BLaER1 (cell line): ENCODE results near the gene COL23A1.
A peak's percentile ranks its signal among the peaks of the same experiment; 100 is the strongest.

Experiments
- H3K27ac ChIP-seq: shearing (Covaris generic); formaldehyde crosslinking; 2 replicates; pipeline ENCODE4 v1.8.1; 2022
- H3K27me3 ChIP-seq: shearing (Covaris generic); formaldehyde crosslinking; 2 replicates; pipeline ENCODE4 v1.8.1; 2022
- H3K36me3 ChIP-seq: shearing (Covaris generic); formaldehyde crosslinking; 2 replicates; pipeline ENCODE4 v1.8.1; 2022
- H3K4me1 ChIP-seq: shearing (Covaris generic); formaldehyde crosslinking; 2 replicates; pipeline ENCODE4 v1.8.1; 2022
- H3K4me2 ChIP-seq: shearing (Covaris generic); formaldehyde crosslinking; 2 replicates; pipeline ENCODE4 v1.8.1; 2022
- H3K4me3 ChIP-seq: shearing (Covaris generic); formaldehyde crosslinking; 2 replicates; pipeline ENCODE4 v1.8.1; 2022
- H3K9ac ChIP-seq: shearing (Covaris generic); formaldehyde crosslinking; 2 replicates; pipeline ENCODE4 v1.8.1; 2022
- H3K9me3 ChIP-seq: shearing (Covaris generic); formaldehyde crosslinking; 2 replicates; pipeline ENCODE4 v1.8.1; 2022
- H4K20me1 ChIP-seq: shearing (Covaris generic); formaldehyde crosslinking; 2 replicates; pipeline ENCODE4 v1.8.1; 2022
- Cebpa-rat ChIP-seq: shearing (Covaris generic); IDR thresholded peaks from 2 replicates; pipeline ENCODE4 v1.8.1; 2022

COL23A1 gene

GRCh38 chr5:178514851-178515418, 75.3 kb downstream of the COL23A1 start:
- no peak overlapping the region for H3K4me3 ChIP-seq
- no peaks in the 10 kb centered on the region for H4K20me1 ChIP-seq
- H3K9me3 ChIP-seq, result peaks cover 25% of the 10 kb centered on the region
- no peaks in the 10 kb centered on the region for H3K36me3 ChIP-seq
- no peak overlapping the region for H3K9ac ChIP-seq
- no peak overlapping the region for H3K27ac ChIP-seq
- no peaks in the 10 kb centered on the region for H3K27me3 ChIP-seq
- H3K4me2 ChIP-seq, result no peak overlapping the region
- TF ChIP-seq Cebpa-rat, result no peak
- no peaks in the 10 kb centered on the region for H3K4me1 ChIP-seq

- H3K27me3 ChIP-seq, result no peaks in the 10 kb centered on the region
- peaks cover 24% of the 10 kb centered on the region for H3K9me3 ChIP-seq
- H3K4me2 ChIP-seq, result no peak overlapping the region
- no peak overlapping the region for H3K9ac ChIP-seq
- H3K27ac ChIP-seq, result no peak overlapping the region
- TF ChIP-seq Cebpa-rat, result no peak
- H4K20me1 ChIP-seq, result no peaks in the 10 kb centered on the region
- H3K36me3 ChIP-seq, result no peaks in the 10 kb centered on the region
- H3K4me1 ChIP-seq, result peaks cover 19% of the 10 kb centered on the region
- H3K4me3 ChIP-seq, result no peak overlapping the region
Measured at GRCh38 chr5:178511172-178511571, 79.0 kb downstream of the COL23A1 start.

- H3K4me1 ChIP-seq, result peaks cover 35% of the 10 kb centered on the region
- H3K27me3 ChIP-seq, result no peaks in the 10 kb centered on the region
- H3K27ac ChIP-seq, result no peak overlapping the region
- no peak overlapping the region for H3K4me3 ChIP-seq
- no peak for TF ChIP-seq Cebpa-rat
- no peaks in the 10 kb centered on the region for H3K36me3 ChIP-seq
- no peak overlapping the region for H3K4me2 ChIP-seq
- no peaks in the 10 kb centered on the region for H4K20me1 ChIP-seq
- H3K9me3 ChIP-seq, result peaks cover 24% of the 10 kb centered on the region
- H3K9ac ChIP-seq, result no peak overlapping the region
Measured at GRCh38 chr5:178509491-178510057, 80.6 kb downstream of the COL23A1 start.

- TF ChIP-seq Cebpa-rat, result no peak
- Histone ChIP-seq H3K4me1 (peaks cover 56% of the 10 kb centered on the region), H3K27me3 (no peaks in the 10 kb centered on the region), H3K4me3 (no peak overlapping the region), H3K9me3 (peaks cover 19% of the 10 kb centered on the region), H3K36me3 (no peaks in the 10 kb centered on the region), H3K27ac (peak overlapping the region; percentile 62), H3K4me2 (peak overlapping the region; percentile 22), H3K9ac (no peak overlapping the region), H4K20me1 (no peaks in the 10 kb centered on the region)
Measured at GRCh38 chr5:178507151-178507932, 82.9 kb downstream of the COL23A1 start.

- no peak for TF ChIP-seq Cebpa-rat
- H3K9ac ChIP-seq, result peak overlapping the region; percentile 34; the same call in 1 of the 2 replicates
- no peaks in the 10 kb centered on the region for H3K27me3 ChIP-seq
- H3K36me3 ChIP-seq, result no peaks in the 10 kb centered on the region
- H3K4me1 ChIP-seq, result peaks cover 56% of the 10 kb centered on the region
- peaks cover 34% of the 10 kb centered on the region for H3K9me3 ChIP-seq
- H3K4me2 ChIP-seq, result peak overlapping the region; percentile 55
- peak overlapping the region; percentile 75 for H3K27ac ChIP-seq
- no peaks in the 10 kb centered on the region for H4K20me1 ChIP-seq
- H3K4me3 ChIP-seq, result no peak overlapping the region
Measured at GRCh38 chr5:178505639-178506407, 84.4 kb downstream of the COL23A1 start.

GRCh38 chr5:178504340-178504960, 85.7 kb downstream of the COL23A1 start:
- H3K4me1 ChIP-seq, result peaks cover 56% of the 10 kb centered on the region
- H3K9me3 ChIP-seq, result peaks cover 39% of the 10 kb centered on the region
- no peak for TF ChIP-seq Cebpa-rat
- no peaks in the 10 kb centered on the region for H4K20me1 ChIP-seq
- peak overlapping the region; percentile 42 for H3K4me2 ChIP-seq
- H3K9ac ChIP-seq, result no peak overlapping the region
- no peaks in the 10 kb centered on the region for H3K27me3 ChIP-seq
- peak overlapping the region; percentile 5; the same call in 1 of the 2 replicates for H3K27ac ChIP-seq
- H3K4me3 ChIP-seq, result no peak overlapping the region
- H3K36me3 ChIP-seq, result no peaks in the 10 kb centered on the region

- Histone ChIP-seq H3K4me3 (no peak overlapping the region), H3K4me1 (peaks cover 49% of the 10 kb centered on the region), H3K9me3 (peaks cover 32% of the 10 kb centered on the region), H3K27me3 (no peaks in the 10 kb centered on the region), H3K4me2 (peak overlapping the region; percentile 42; the same call in 1 of the 2 replicates), H4K20me1 (no peaks in the 10 kb centered on the region), H3K36me3 (no peaks in the 10 kb centered on the region), H3K27ac (no peak overlapping the region), H3K9ac (no peak overlapping the region)
- no peak for TF ChIP-seq Cebpa-rat
Measured at GRCh38 chr5:178502401-178503100, 87.6 kb downstream of the COL23A1 start.

- Histone ChIP-seq H3K27ac (no peak overlapping the region), H3K4me2 (no peak overlapping the region), H3K27me3 (no peaks in the 10 kb centered on the region)
Measured at GRCh38 chr5:178499352-178499751, 90.8 kb downstream of the COL23A1 start.

GRCh38 chr5:178496642-178497041, 93.6 kb downstream of the COL23A1 start:
- Histone ChIP-seq H3K4me2 (no peak overlapping the region), H3K9ac (no peak overlapping the region), H3K27ac (no peak overlapping the region), H3K4me1 (no peaks in the 10 kb centered on the region), H4K20me1 (no peaks in the 10 kb centered on the region), H3K4me3 (no peak overlapping the region), H3K36me3 (no peaks in the 10 kb centered on the region), H3K9me3 (peaks cover 13% of the 10 kb centered on the region), H3K27me3 (no peaks in the 10 kb centered on the region)
- TF ChIP-seq Cebpa-rat, result no peak

More at GRCh38 chr5:178499352-178499751, 90.8 kb downstream of the COL23A1 start:
- TF ChIP-seq Cebpa-rat, result no peak
- Histone ChIP-seq H3K9ac (no peak overlapping the region), H3K36me3 (no peaks in the 10 kb centered on the region), H3K4me1 (peaks cover 18% of the 10 kb centered on the region), H3K9me3 (peaks cover 26% of the 10 kb centered on the region), H3K4me3 (no peak overlapping the region), H4K20me1 (no peaks in the 10 kb centered on the region)
